Measurements from ENCODE around the gene TRAPPC10.

Gene TRAPPC10

DNA sequence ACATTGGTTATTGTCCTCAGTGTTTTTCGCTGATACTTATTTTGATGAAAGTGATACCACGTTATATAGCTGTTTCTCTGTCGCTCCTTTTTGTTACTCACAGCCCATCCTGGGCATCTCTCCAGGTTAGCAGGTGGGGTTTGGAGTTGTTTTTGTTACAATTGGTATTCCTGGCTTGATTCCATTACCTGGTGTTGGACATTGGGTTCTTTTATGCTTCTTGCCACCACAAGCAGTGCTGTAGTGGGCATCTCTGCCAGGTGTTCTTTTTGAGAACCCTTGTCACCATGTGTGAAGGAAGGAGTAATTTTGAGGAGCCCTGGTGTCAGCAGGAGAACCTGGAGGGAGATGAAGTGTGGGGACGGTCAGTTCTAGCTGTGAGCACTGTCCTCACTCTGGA is 47.6 kb downstream of the TRAPPC10 start:
- no peak for DNase-seq (ENCODE audit: low read depth in 2 of 2, low spot score in 1 of 2)

DNA sequence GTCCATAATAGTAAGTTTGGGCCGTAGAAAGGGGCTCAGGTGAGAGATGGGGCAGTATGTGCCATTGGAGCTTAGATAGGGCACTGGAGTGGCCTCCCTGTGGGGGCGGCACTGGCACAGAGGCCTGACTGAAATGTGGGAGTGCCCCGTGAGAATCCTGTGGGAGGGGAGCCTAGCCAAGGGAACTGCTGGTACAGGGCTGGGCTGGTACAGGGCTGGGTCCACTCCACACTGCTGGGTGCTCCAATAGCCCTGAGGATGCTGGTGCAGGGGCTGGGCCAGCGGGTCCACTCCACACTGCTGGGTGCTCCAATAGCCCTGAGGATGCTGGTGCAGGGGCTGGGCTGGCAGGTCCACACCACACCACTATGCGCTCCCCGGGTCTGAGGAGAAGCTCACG is 50.3 kb downstream of the TRAPPC10 start:
- no peak for DNase-seq (ENCODE audit: low read depth in 2 of 2, low spot score in 1 of 2)

DNA sequence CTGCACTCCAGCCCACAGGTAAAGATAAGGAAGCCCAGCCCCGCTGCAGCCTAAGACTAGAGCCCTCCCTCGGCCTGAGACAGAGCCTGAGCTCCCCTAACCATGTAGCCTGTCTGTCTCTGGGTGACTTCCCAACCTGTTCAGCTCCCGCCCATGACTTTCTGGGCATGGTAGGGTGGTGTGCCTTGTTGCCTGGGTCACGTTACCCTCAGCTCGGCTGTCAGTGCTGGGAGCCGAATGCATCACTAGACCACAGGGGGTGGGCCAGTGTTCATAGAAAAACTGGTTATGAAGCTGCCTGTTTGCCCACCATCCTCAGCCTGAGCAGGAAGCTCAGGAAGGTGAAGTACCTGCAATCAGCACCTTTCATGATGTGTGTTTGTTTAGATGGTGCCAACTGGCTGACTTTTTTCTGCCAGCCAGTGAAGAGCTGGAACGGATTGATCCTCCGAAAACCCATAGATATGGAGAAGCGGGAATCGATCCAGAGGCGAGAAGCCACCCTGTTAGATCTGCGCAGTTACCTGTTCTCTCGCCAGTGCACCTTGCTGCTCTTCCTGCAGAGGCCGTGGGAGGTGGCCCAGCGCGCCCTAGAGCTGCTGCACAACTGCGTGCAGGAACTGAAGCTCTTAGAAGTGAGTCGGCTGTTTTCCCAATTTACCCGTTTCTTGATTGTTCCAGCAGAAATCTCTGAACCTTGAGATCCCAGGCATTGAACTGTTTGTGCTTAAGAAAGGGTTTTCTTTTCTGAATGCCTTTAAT is 51.2 kb downstream of the TRAPPC10 start:
- DNase-seq (ENCODE audit: low read depth in 2 of 2, low spot score in 1 of 2): no peak

DNA sequence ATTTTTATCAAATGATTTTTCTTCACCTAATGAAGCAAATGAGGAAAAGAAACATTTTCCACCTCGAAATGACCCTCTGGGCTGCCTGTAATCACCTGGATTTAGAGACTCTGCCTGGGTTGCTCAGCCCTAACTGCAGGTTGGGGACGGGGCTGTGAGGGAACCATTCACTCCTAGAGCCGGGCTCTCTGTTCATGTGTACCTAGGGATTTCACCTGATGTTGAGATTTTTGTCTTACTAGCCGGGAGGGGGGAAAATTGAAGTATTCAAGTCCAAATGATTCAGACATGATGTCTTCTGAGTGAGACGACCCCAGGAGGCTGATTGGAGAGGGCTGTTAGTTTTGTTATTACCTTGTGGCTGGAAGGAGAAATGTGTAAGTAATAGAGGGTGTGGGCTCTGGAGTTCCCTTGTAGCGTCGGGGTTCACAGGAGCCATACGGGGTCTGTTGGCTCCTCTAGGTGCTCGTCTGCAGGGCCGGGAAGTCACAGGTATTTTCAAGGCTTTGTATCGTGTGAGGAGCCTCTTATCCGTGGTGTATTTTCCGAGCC is 52.8 kb downstream of the TRAPPC10 start:
- DNase-seq (ENCODE audit: low read depth in 2 of 2, low spot score in 1 of 2): no peak

DNA sequence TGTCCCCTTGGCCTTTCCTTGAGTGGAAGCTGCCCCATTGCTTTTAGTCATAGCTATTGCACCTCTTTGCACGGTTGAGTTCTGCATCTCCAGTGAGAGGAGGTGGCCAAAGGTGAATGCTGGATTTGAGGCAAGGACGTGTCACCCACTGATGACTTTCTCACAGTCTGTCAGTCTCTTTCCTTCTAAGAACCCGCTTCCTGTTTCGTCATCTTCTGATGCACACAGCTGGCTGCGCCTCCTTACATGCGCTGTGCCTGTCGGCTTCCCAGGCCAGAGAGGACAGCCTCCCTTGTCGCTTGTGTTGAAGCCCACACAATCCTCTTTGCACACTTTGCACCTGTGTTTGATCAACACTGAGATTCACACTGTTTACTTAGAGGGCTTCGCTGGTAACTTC is 53.3 kb downstream of the TRAPPC10 start:
- DNase-seq (ENCODE audit: low read depth in 2 of 2, low spot score in 1 of 2): peak; percentile 49 to 55

DNA sequence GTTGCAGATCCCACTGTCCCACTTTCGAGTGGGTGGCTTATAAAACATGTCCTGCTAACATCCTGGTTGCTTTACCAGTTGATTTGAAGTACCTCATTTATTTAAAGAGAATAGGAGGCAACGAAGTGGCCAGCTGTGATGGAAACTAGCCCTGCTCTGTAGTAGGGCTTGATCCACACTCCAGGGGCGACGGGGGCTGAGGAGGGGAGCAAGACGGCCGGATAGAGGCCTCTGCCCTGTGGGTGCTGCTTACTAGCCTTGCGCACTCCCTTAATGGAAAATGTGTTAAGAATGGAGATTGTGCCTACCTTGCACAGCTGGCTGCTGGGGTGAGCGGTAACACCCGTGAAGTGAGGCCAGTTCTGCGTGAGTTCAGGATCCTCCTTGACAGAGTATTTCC is 54.0 kb downstream of the TRAPPC10 start:
- no peak for DNase-seq (ENCODE audit: low read depth in 2 of 2, low spot score in 1 of 2)

DNA sequence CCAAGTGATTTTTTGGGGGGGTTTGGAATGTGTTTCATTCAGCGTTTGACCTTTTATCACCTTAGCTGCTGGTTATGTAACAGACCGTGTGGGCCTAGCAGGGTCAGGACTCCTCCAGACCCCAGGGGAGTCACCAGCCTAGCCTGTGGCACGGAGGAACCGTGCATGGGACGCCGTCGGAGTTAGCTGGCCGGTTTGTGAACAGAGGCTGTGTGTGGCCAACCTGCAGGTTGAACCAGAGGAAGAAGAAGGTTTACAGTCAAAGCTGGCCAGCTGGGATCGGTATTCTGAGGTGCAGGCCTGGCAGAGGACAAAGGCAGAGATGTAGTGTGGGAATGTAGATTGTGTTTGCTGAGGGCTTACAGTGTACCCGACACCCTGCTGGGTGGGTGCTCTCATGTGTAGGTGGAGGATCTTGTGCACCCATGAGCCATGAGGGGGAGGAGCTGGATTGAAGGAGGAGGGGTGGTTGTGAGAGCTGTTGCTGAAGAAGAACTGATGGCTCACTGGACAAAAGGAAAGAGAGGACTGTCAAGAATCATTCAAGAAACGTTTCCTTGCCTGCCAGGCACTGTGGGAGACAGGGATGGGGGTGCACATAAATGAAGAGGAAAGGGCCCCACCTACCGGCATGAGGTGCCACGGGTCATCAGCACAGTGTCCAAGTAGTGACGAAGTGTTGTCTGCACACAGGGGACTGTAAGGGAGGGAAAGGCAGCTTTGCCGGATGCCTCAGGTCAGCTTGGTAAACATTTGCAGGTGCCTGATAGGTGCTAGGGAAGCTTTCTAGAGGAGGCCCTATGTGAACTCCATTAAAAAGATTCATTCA is 55.1 kb downstream of the TRAPPC10 start:
- no peak for DNase-seq (ENCODE audit: low read depth in 2 of 2, low spot score in 1 of 2)

DNA sequence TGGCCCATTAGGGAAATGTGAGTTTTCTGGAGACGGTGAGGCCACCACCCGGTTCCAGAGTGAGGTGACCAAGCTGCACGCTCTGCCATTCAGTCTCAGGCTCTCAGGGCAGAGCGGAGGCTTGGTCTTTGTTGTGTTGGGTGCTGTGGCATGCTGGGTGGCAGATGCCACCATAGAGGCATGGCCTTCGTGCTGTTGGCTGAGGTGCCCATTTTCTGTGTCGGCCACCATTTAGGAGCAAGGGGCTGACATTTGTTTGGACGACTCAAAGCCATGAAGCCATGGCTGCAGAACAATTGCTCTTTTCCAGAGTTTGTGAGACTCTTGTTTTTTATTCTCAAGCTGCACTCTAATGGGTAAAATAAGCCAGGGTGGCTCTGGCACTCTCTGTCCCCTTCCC is 58.3 kb downstream of the TRAPPC10 start:
- no peak for DNase-seq (ENCODE audit: low read depth in 2 of 2, low spot score in 1 of 2)

DNA sequence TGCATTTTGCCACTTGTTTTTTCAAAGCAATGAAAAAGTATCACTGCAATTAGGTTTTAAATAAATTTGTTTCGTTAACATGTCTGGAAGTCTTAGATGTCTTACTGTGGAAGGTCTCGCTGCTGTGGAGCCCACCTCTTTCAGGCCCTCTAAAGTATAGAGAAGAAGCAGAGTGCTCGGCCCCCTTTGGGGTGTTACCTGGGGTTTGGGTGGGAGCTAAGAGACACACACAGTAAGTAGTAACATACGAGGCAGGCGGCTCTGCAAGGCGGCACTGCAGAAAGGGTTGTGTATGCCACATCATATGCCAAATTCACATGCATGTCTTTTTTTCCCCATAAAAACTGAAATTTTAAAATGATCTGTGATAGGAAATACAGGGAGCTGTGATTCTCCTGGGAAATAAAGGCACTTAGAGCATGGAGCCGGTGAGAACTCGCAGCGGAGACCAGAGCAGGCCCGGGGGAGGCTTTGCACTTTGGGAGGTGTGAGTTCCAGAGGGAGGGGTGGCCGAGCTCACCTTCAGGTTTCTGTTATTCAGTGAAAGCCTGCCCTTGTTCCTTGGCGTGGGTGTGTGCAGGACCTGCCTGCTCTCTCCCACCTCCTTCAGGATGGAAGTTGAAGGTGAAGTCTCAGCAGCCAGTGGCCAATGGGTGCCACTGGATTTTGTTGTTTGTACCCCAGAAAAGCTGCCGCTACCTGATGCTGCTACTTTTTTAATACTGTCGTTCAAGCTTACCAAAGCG is 59.4 kb downstream of the TRAPPC10 start:
- DNase-seq (ENCODE audit: low read depth in 2 of 2, low spot score in 1 of 2): no peak

DNA sequence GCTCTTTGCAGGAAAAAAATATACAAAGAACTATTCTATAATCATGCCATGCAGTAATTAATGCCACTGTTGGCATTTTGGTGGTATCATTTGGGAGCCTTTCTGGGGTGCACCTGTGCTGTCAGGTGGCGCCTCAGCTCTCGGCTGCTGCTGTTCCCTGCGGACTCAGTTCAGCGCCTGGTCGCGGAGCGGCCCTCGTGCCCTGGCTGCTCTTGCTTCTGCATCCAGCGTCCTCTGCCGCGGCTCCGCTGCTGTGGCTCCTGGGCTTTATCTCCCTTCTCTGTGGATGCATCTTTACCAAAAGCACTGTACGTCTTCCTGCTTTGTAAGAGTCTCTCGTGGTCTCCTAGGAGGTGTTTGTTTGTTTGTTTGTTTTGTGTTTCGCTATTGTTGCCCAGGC is 60.0 kb downstream of the TRAPPC10 start:
- no peak for DNase-seq (ENCODE audit: low read depth in 2 of 2, low spot score in 1 of 2)

DNA sequence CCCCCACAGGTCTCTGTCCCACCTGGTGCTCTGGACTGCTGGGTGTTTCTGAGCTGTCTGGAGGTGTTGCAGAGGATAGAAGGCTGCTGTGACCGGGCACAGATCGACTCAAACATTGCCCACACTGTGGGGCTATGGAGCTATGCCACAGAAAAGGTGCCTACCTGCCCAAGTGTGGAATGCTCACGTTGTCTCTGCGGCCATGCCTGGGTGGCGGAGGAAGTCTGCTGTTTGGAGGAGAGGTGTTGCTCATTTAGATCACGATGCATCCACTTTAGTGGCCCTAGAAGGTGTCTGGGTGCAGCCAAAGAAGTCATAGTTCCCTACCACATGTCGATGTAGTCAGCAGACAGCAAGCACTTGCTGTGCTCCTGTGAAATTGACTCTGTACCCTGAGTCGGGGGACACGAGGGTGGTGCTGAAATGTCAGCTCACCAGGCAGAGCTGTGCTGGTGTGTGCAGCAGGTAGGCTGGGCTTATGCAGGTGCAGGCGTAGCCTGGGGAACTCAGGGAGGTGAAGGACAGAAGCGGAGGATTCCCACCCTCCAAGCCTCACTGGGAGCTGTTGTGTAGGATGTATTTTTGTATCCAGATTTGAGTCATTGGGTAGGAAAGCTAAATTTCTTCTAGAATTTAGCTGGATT is 62.3 kb downstream of the TRAPPC10 start:
- DNase-seq (ENCODE audit: low read depth in 2 of 2, low spot score in 1 of 2): no peak

DNA sequence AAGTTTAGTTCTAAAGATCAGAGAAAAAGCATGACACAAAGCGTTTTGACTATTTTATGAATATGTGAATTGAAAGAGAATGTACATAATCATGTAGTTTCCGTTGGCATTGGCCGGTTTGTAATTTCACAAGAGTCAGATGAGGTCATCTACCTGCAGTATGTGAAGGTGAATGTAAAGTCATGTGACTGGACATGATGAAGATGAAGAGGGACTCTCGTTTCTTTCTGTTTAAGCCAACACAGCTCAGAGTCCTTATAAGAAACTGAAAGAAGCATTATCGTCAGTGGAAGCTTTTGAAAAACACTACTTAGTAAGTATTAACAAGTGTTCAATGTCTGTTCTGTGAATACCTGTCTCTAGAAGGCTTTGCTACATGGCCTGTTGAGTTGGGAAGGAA is 64.2 kb downstream of the TRAPPC10 start:
- no peak for DNase-seq (ENCODE audit: low read depth in 2 of 2, low spot score in 1 of 2)

DNA sequence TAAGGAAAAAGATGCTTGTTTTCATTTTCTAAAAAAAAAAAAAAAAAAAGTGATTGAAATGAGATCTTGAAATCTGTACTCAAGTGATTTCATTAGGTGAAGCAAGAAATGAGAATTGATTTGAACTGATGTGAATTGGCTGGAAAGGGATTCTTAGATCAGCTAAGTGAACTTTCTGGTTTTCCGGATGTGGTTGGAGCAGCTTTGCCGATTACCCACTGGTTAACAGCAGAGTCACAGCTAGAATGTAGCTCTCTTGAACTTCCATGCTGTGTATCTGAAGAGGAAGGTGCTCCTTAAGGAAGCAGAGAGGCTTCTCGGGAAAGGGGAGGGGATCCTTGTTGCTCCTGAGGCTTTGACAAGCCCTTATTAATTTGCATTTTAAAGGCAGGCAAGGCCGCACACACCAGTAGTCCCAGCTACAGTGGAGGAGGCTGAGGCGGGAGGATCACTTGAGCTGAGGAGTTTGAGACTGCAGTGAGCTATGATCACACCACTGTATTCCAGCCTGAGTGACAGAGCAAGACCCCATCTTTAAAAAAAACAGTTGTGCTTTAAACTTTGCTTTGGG is 66.4 kb downstream of the TRAPPC10 start:
- DNase-seq (ENCODE audit: low read depth in 2 of 2, low spot score in 1 of 2): no peak

DNA sequence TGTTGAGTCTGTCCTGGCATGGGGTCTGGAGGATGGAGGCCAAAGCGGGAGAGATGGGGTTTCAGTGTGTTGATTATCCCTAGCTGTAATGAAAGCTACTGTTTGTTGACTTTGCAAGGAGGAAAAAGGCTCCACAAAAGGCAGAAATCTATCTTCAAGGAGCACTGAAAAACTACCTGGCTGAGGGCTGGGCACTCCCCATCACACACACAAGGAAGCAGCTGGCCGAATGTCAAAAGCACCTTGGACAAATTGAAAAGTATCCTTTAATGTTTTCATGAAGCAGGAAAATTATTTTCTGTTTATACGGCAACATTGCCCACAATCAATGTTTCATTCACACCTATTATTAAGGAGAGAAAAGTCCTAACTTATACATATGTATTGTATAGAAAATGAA is 67.3 kb downstream of the TRAPPC10 start:
- DNase-seq (ENCODE audit: low read depth in 2 of 2, low spot score in 1 of 2): no peak

DNA sequence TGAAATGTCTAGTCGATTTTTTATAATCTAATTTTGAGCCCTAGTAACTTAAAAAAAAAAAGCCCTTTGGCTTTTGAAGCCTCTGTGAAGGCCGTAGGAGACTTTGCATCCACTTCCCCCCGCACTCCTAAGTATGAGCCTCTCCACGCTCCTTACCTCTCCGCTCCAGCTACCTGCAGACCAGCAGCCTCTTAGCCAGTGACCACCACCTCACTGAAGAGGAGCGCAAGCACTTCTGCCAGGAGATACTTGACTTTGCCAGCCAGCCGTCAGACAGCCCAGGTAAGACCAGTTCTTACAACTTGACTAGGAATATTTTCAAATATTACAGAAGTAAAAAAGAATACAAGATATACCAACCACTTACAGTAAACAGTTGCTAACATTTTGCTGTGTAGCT is 67.7 kb downstream of the TRAPPC10 start:
- no peak for DNase-seq (ENCODE audit: low read depth in 2 of 2, low spot score in 1 of 2)

DNA sequence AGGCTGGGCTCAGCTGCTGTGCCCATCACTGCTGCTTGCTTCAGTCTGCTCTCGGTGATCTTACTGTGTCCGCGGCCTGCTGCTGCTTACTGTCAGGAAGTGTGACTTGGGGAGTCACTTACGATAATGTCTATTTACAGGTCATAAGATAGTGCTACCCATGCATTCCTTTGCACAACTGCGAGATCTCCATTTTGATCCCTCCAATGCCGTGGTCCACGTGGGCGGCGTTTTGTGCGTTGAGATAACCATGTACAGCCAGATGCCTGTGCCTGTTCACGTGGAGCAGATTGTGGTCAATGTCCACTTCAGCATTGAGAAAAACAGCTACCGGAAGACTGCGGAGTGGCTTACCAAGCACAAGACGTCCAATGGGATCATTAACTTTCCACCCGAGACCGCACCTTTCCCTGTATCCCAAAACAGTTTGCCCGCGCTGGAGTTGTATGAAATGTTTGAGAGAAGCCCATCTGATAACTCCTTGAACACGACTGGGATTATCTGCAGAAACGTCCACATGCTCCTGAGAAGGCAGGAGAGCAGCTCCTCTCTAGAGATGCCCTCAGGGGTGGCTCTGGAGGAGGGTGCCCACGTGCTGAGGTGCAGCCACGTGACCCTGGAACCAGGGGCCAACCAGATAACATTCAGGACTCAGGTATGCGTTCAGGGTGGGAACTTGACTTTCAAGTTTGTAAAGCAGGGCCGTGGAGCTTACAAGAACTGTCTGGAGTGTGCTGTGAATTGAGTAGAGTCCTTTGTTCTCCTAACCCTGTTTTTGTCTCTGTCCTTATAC is 70.7 kb downstream of the TRAPPC10 start:
- no peak for DNase-seq (ENCODE audit: low read depth in 2 of 2, low spot score in 1 of 2)

DNA sequence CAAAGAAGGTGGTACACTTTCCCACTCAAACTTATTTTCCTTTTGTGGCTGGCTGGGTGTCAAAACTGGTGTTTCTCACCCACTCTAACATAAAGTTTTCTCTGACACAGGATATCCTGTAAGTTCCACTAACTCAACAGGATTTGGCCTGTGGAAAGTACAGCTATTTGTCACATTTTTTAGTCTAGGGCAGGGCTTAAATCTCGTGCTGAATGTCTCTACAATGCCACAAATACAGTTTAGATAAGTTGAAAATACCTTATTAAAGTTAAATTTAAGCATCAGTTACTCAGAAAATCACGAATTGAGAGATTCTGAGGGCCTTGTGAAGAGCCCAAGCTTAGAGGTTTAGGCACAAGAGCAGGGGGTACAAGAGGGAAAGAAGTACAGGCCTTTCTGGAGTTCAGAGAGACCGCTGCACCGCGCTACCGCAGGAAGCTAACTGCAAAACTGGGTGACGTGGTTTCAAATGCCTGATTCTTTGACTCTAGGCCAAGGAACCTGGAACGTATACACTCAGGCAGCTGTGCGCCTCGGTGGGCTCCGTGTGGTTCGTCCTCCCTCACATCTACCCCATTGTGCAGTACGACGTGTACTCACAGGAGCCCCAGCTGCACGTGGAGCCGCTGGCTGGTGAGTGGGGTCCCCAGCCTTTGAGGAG is 71.7 kb downstream of the TRAPPC10 start:
- peak in 1 of 2 donors; percentile 35 for DNase-seq (ENCODE audit: low read depth in 2 of 2, low spot score in 1 of 2)

DNA sequence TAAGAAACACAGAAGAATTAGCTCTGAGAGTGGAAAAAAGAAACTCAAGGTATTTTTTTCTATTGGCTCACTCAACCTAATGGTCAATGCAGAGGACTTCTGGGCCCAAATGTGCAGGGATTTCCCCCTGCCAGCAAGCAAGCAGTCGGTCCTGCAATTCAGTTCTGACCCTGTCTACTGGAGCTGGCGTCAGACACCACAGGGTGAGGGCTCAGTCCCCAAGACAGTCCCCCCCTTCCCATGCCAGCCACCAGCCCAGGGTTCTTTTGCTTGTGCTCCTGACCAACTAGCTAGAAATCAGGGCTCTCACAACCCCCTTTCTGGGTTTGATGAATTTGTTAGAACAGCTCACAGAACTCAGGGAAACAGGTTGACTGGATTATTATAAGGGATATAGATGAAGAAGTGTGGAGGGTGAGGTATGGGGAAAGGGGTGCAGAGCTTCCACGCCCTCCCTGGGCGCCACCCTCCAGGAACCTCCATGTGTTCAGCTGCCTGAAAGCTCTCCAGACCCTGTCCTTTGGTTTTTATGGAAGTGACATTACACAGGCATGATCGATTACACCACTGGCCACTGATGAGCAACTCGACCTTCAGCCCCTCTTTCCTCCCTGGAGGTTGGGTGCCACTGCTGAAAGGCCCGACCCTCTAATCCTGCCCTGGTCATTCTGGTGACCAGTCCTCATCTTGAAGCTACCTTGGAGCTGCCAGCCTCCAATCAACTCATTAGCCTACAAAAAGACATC is 72.6 kb downstream of the TRAPPC10 start:
- no peak for DNase-seq (ENCODE audit: low read depth in 2 of 2, low spot score in 1 of 2)
